HG02852 (cell line): ENCODE results near the gene ACAT1.
"Not testable (repeated sequence)": the region's sequence is repeated elsewhere in the genome, so short reads cannot be mapped to it uniquely, and the experiment has no call there.

Source experiments
- ATAC-seq: cut with Tn5 transposase; IDR thresholded peaks from one replicate; pipeline ENCODE4 v1.9.1; 2021; ENCODE audit warnings: mild to moderate bottlenecking, moderate library complexity; ENCODE audit not compliant: unreplicated experiment

ACAT1 gene

GRCh38 chr11:108121274-108122155 is at the start of gene ACAT1:
ACAT1 (plus strand) TSS chr11:108121567; CDS start chr11:108121607, 40 bp downstream.
- ATAC-seq, result peak; percentile 96

- no peak for ATAC-seq
Measured at GRCh38 chr11:108084811-108085210, 36.6 kb upstream of the ACAT1 start.

DNA sequence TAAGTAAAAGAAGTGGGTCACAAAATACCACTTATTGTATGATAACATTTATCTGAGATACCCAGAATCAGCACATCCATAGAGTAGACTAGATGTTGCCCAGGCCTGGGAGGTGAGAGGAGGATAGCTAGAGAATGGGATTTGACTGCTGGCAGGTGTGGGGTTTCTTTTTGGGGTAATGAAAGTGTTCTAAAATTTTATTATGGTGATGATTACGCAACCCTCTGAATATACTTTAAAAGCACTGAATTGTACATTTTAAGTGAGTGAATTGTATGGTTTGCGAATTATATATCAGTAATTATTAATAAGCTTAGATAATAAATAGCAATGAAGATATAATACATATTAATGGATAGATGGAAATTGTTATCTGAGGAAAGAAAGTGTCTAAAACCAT is 35.7 kb upstream of the ACAT1 start:
- ATAC-seq, result no peak

- no peak for ATAC-seq
Measured at GRCh38 chr11:108092134-108092533, 29.2 kb upstream of the ACAT1 start.

DNA sequence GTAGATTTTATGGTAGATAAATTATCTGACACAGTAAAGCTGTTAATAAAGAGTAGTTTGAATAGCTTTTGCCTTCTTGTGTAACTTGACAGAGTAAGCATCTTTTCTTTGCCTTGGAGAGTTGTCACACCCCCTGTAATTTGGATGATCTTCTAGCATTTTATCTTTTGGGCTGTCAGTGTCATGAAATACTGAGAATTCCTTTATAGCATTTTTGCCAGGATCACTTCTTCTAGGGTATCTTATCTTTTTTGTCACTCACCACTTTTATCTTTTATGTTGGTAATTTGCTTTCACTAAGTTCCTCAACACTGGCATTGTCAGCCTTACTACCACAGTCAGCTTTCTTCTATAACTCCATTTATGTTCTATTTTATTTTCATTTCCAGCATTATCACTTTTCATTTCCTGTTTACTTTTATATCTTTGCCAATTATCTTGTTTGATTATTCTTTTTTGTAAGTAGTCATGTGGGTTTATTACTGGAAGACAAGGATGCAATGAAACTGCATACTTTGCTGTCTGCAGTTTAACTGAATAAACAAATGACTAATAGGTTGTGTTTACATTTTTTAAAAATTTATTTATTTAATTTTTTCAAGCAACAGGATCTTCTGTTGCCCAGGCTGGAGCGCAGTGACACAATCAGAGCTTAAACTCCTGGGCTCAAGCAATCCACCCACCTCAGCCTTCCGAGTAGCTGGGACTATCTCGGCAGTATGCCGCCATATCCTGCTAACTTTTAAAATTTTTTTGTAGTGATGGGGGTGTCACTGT is 28.1 kb upstream of the ACAT1 start:
- no peak for ATAC-seq

GRCh38 chr11:108097179-108097578 is 24.2 kb upstream of the ACAT1 start:
- ATAC-seq, result no peak

GRCh38 chr11:108101090-108101775 is 20.1 kb upstream of the ACAT1 start:
- ATAC-seq, result no peak

GRCh38 chr11:108111126-108111525 is 10.2 kb upstream of the ACAT1 start:
- no peak for ATAC-seq

- ATAC-seq, result no peak
Measured at GRCh38 chr11:108112057-108112456, 9.3 kb upstream of the ACAT1 start.

DNA sequence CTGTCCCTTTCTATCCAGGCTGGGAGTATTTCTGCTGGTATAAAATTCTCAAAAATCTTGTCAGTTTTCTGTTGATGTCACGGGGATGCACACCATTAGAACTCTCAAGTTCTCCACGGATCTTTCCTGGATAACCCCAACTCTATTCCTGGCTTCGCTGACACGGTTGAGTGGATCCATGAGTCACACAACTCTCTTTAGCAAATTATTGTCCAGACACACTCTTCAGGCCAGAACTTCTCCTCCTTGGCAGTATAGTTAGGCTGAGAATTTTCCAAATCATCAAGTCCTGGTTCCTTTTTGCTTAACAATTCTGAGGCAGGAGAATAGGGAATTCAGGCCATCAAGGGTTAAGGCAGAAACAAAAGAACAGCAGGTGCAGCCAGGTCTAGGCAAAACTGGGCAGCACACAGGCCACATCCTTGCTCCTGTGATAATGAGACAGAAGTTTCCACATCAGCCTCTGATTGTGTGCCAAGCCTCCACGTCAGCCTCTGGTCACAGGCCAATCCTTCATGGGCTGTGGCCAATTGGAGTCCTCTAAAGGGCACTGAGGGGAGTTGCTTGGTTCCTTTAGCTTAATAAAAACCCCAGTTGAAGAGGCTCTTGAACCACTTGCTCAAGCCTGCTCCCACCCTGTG is 5.7 kb upstream of the ACAT1 start:
- no peak for ATAC-seq

DNA sequence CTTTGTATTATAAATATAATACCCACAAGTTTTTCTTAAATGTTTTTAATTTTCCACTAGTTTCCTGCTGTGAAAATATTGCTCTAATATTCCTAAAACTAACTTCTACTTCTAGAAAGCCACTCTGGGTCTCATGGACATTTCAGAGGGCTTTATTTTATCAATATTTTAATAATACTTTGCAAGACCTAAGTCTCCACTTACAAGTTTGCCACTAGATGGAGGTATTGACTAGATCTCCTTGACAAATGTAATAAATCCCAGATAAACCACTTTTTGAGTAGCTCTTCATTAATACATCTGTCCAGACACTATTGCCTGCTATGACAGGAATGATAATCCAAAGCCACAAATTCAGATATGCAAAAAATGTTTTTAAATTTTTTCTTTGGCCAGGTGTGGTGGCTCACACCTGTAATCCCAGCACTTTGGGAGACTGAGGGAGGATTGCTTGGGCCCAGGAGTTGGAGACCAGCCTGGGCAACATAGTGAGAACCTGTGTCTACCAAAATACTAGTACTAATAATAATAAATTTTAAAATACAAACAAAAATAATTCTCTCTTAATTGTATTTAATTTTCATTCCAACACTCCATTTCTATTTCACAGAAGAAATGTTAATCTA is 3.5 kb upstream of the ACAT1 start:
- no peak for ATAC-seq

GRCh38 chr11:108120936-108121273 is 462 bp upstream of the ACAT1 start:
- not testable (repeated sequence) for ATAC-seq

GRCh38 chr11:108122166-108122628 is 830 bp downstream of the ACAT1 start:
- ATAC-seq, result no peak

GRCh38 chr11:108125096-108125495 is 3.7 kb downstream of the ACAT1 start:
- ATAC-seq, result no peak

DNA sequence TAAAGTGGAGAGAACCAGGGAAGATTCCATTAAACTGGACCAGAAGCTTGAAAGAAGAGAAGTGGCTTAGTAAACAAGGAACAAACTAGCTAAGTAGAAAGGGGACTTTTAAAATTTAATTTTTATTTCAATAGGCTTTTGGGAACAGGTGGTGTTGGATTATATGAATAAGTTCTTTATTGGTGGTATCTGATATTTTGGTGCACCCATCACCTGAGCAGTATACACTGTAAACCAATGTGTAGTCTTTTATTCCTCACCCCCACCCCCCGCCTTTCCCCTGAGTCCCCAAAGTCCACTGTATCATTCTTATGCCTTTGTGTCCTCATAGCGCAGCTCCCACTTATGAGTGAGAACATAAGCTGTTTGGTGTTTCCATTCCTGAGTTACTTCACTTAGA is 7.4 kb downstream of the ACAT1 start:
- no peak for ATAC-seq

GRCh38 chr11:108131993-108132392 is 10.6 kb downstream of the ACAT1 start:
- ATAC-seq, result no peak

DNA sequence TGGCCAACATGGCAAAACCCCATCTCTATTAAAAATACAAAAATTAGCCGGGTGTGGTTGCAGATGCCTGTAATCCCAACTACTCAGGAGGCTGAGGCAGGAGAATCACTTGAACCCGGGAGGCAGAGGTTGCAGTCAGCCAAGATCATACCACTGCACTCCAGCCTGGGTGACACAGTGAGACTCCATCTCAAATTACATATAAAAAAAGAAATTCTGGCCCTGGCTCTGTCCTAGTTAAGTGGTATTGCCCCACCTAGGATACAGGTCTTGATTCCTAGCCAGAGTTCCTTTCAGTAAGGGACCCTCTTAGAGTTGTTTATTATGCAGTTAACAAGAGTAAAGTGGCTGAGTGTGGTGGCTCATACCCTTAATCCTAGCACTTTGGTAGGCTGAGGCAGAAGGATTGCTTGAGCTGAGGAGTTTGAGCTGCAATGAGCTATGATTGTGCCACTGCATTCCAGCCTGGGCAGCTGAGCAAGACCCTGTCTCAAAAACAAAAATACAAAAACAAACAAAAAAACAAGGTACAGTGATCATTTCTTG is 11.7 kb downstream of the ACAT1 start:
- not testable (repeated sequence) for ATAC-seq

- ATAC-seq, result no peak
Measured at GRCh38 chr11:108135845-108136544, 14.6 kb downstream of the ACAT1 start.

- no peak for ATAC-seq
Measured at GRCh38 chr11:108137212-108137611, 15.8 kb downstream of the ACAT1 start.

DNA sequence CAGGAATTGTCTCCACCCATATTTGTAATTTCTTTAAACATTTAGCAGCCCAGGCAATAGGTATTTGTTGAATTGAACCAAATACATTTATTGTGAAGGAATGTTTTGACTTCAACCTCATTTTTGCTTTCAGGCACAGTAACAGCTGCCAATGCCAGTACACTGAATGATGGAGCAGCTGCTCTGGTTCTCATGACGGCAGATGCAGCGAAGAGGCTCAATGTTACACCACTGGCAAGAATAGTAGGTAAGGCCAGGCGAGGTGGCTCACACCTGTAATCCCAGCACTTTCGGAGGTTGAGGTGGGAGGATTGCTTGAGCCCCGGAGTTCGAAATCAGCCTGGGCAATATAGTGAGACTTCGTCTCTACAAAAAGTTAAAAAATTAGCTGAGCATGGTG is 20.9 kb downstream of the ACAT1 start:
- no peak for ATAC-seq
